22Rv1 (cell line): ENCODE data around the gene RAPGEF4.

Experiments
- ZFX ChIP-seq: fragments of 450-650 bp; IDR thresholded peaks from 2 replicates; pipeline ENCODE4 v1.6.1; 2017; ENCODE audit warnings: antibody characterized with exemption, borderline replicate concordance
- TF ChIP-seq, protein P1 (sequence below): fragments of 450-650 bp; IDR thresholded peaks from 2 replicates; pipeline ENCODE4 v1.5.1; 2017; ENCODE audit warnings: mild to moderate bottlenecking

DNA sequence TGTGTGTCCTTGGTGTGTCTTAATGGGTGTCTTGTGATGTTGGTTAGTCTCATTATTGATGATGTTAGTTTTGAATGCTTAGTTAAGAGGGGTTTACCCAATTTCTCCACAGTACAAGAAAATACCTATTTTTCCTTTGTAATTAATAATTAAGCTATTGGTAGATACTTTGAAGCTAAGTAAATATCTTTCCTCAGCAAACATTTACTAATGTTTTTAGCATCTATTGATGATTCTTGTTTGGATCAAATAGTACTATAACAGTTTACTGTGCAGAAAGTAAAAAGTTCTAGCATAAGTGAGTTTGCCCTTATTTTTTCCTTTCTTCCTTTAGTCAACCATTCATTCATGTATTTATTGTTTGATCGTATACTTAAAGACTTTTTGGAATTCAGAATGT is 359.1 kb downstream of the RAPGEF4 start:
- TF ChIP-seq, protein P1, sequence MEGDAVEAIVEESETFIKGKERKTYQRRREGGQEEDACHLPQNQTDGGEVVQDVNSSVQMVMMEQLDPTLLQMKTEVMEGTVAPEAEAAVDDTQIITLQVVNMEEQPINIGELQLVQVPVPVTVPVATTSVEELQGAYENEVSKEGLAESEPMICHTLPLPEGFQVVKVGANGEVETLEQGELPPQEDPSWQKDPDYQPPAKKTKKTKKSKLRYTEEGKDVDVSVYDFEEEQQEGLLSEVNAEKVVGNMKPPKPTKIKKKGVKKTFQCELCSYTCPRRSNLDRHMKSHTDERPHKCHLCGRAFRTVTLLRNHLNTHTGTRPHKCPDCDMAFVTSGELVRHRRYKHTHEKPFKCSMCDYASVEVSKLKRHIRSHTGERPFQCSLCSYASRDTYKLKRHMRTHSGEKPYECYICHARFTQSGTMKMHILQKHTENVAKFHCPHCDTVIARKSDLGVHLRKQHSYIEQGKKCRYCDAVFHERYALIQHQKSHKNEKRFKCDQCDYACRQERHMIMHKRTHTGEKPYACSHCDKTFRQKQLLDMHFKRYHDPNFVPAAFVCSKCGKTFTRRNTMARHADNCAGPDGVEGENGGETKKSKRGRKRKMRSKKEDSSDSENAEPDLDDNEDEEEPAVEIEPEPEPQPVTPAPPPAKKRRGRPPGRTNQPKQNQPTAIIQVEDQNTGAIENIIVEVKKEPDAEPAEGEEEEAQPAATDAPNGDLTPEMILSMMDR: no peak
- no peak for TF ChIP-seq ZFX
